ENCODE measurements around the gene LPO. TPM values are rescaled to one million over a fixed set of nuclear protein-coding genes. Genes with fewer than 3 reads are reported as not detected.

Gene LPO
- total RNA-seq, 1 donor from 2014 or later: 0.17 TPM

GRCh38 chr17:58303971-58304749 is 65.8 kb downstream of the LPO start:
- Histone ChIP-seq H3K4me3 (ENCODE audit: low read depth, low read length) (no peak overlapping the region), H3K36me3 (ENCODE audit: control insufficient read depth, insufficient read depth, low read length) (no peaks in the 10 kb centered on the region), H3K27me3 (ENCODE audit: control insufficient read depth, insufficient read depth, low read length) (peaks cover 6% of the 10 kb centered on the region)
- no peak for DNase-seq (ENCODE audit: low read depth)
- TF ChIP-seq CTCF (IDR thresholded peaks at IDR 0.05; ENCODE audit: insufficient read depth, low read length, poor library complexity, severe bottlenecking): peak; percentile 80

GRCh38 chr17:58304750-58305486 is 66.5 kb downstream of the LPO start:
- DNase-seq (ENCODE audit: low read depth): no peak
- peaks cover 6% of the 10 kb centered on the region for H3K27me3 ChIP-seq (ENCODE audit: control insufficient read depth, insufficient read depth, low read length)
- no peaks in the 10 kb centered on the region for H3K36me3 ChIP-seq (ENCODE audit: control insufficient read depth, insufficient read depth, low read length)
- no peak for TF ChIP-seq CTCF (IDR thresholded peaks at IDR 0.05; ENCODE audit: insufficient read depth, low read length, poor library complexity, severe bottlenecking)
- no peak overlapping the region for H3K4me3 ChIP-seq (ENCODE audit: low read depth, low read length)

GRCh38 chr17:58305626-58306025 is 67.2 kb downstream of the LPO start:
- Histone ChIP-seq H3K36me3 (ENCODE audit: control insufficient read depth, insufficient read depth, low read length) (no peaks in the 10 kb centered on the region), H3K4me3 (ENCODE audit: low read depth, low read length) (no peak overlapping the region), H3K27me3 (ENCODE audit: control insufficient read depth, insufficient read depth, low read length) (peaks cover 3% of the 10 kb centered on the region)
- no peak for TF ChIP-seq CTCF (IDR thresholded peaks at IDR 0.05; ENCODE audit: insufficient read depth, low read length, poor library complexity, severe bottlenecking)
- no peak for DNase-seq (ENCODE audit: low read depth)

- no peak for TF ChIP-seq CTCF (IDR thresholded peaks at IDR 0.05; ENCODE audit: insufficient read depth, low read length, poor library complexity, severe bottlenecking)
- no peak for DNase-seq (ENCODE audit: low read depth)
- Histone ChIP-seq H3K27me3 (ENCODE audit: control insufficient read depth, insufficient read depth, low read length) (peaks cover under 1% of the 10 kb centered on the region), H3K4me3 (ENCODE audit: low read depth, low read length) (no peak overlapping the region), H3K36me3 (ENCODE audit: control insufficient read depth, insufficient read depth, low read length) (no peaks in the 10 kb centered on the region)
Measured at GRCh38 chr17:58306131-58306951, 68.0 kb downstream of the LPO start.

DNA sequence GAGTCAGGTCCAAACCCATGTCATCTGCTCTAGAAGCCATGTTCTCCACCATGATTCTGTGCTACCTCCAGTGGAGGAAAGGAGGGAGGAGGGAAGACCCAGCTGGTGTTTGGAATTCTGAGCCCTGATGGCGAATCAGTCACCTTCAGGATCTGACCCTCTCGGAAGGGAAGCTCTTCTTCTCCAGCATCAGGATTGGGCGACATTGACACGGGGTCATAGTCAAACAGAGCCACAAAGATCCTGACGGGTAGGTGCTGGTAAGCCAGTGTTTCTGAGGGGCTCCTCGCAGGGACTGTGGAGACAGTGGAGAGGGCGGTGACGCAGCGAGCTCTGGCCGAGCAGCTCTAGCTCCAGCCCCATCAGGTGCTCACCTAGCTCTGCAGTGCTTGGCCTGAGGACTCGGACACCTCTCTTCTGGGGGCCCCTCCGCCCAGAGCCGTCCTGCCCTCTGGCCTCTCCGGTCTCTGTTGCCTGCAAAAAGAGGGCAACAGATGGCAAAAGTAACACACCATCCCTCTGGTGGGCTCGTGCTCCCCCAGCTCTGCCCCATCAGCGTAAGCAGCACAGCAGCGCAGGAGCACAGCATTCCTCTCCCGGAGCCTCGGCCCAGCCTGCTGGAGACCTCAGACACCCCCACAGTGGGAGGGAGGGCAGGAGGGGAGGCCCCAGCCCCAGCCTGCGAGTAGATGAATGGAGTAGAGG is 69.2 kb downstream of the LPO start:
- DNase-seq (ENCODE audit: low read depth): no peak
- TF ChIP-seq CTCF (IDR thresholded peaks at IDR 0.05; ENCODE audit: insufficient read depth, low read length, poor library complexity, severe bottlenecking): no peak
- H3K4me3 ChIP-seq (ENCODE audit: low read depth, low read length): no peak overlapping the region
- H3K27me3 ChIP-seq (ENCODE audit: control insufficient read depth, insufficient read depth, low read length): no peaks in the 10 kb centered on the region
- no peaks in the 10 kb centered on the region for H3K36me3 ChIP-seq (ENCODE audit: control insufficient read depth, insufficient read depth, low read length)

All from kidney epithelial cell (primary cell).